Activated CD4-positive, alpha-beta T cell treated with anti-CD3 and anti-CD28 coated beads for 1 hour (primary cell): ENCODE data around the gene NANOS2.

Source experiments
- DNase-seq: peaks from one replicate; pipeline ENCODE4 v3.0.0-alpha.2; 2020

Gene NANOS2

DNA sequence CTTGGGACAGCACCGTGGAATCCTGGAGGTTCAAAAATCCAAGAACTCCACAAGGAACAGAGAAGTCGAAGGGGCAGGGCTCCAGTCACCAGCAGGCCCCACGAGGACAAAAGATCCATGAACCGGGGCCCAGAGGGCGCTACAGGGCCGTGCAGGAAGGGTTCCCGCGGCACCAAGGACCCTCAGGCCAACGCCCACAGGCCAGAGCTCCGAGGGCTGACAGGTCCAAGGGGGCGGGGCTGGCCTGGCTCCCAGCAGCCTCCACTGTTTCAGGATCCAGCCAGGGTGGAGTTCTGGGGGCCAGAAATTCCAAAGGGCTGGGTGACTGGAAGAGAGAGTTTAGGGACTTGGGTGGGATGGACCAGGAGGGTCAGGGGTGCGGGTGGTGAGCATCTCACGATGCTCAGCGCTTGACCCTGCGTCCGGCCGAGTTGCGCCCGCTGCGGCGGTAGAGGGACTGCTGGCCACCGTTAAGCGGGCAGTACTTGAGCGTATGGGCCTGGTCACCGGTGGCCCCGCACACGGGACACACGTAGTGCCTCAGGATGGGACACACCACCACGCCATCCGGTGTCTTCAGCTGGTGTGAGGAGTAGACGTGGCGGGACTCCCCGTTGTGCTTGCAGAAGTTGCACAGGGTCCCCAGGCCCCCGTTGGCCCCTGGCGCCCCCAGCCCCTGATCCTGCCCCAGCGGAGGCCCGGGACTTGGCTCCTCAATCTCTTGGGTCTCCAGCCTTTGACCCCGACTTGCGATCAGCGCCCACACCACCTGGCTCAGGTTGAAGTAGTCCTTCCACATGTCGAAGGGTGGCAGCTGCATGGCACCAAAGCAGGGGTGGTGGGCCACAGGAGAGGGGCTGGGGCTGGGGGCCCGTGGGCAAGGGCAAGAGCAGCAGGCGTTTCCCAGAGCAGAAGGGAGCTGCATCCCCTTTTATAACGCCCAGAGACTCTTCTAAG, at the start of gene NANOS2:
NANOS2 (minus strand) TSS at position 905 of the 957 bp plus-strand sequence; CDS start at position 820, 85 bp downstream.
- no peak for DNase-seq

- no peak for DNase-seq
These were observed 47.4 kb upstream of the NANOS2 start for GRCh38 chr19:45962021-45962420.

- no peak for DNase-seq
These were observed 46.1 kb upstream of the NANOS2 start for GRCh38 chr19:45960595-45961235.

DNA sequence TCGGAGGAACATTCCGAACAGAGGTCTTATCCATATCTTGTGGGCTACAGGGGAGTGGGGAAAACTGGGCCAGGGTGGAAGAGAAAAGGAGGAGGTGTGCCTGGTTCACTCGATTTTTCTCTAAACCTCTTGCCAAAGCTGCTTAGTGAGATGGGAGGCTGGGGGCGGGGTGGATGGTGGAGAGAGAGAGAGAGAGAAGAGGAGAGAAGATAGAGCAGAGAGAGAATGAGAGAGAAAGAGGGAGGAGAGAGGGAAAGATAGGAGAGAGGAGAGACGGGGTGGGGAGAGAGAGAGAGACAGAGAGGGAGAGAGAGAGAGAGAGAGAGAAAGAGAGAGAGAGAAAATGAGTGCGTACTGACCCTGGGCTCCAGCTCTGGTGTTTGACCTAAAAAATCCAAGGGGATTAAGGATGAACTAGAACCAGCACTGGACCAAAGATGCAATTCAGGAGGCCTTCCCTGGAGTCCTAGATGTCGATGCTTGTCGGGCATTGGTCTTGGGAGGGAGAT, 45.0 kb upstream of the NANOS2 start:
- no peak for DNase-seq

DNA sequence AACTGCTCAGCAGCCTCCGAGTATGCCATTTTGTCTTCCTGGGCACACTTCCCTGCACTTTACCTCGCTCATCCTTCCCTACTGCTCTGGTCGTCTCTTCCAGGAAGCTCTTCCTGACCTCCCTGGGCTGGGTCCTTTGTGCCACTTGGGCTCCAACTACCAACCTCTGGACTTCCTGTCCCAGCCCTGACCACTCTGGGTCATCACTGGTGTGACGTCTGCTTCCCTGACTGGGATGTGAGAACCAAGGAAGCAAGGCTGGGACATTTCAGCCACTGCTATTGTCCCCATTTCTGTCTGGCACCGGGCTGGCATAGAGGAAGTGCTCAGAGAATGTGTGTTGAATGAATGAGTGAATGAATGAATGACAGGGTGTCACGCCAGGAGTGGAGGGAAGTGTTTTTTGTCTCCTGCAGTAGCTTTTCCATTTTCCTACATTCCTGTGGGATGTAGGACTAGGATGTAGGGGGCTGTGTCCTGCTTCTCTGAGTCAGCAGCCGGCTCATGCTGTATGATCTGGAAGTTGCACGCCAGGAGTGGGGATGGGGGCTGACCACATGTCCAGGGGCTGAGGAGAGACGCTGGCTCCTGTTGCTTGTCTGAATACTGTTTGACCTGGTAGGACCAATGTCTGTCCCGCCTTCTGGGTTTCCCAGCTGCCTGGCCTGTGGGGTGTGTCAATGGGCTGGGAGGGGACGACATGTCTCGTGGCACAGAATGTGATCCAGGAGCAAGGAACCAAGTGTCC, 44.4 kb upstream of the NANOS2 start:
- DNase-seq, result no peak

DNA sequence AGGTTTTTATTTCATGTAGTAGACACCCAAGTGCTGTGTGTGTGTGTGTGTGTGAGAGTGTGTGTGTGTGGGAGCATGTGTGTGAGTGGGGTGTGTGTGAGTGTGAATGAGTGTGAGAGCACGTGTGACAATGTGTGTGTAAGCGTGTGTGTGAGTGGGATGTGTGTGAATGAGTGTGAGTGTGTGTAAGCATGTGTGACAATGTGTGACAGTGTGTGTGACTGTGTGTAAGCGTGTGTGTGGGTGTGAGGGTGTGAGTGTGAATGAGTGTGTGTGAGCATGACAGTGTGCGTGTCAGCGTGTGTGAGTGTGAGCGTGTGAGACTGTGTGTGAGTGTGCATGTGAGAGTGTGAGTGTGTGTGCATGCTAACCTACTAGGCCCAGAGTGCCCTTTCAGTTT, 43.7 kb upstream of the NANOS2 start:
- no peak for DNase-seq

GRCh38 chr19:45955905-45956608, 41.5 kb upstream of the NANOS2 start:
- no peak for DNase-seq

GRCh38 chr19:45954156-45954555, 39.6 kb upstream of the NANOS2 start:
- DNase-seq, result no peak

DNA sequence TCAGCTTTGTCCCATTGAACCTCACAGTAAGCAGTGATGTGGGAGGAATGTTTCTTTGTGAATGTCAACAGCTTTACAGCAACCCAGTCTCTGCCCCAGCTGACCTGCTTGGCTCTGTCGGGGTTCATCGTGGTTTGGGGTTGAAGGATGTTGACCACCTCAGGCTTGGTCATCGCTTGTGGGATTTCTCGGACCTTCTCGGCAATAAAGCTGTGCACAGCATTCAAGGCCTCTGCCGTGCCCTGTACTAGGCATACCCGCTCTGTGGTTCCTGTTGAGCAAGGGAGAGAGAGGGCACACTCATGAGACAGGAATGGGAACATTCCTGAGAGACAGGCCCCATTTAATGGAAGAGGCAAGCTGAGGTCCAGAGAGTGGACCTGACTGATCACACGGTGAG, 39.1 kb upstream of the NANOS2 start:
- DNase-seq, result no peak

- DNase-seq, result no peak
These were observed 38.3 kb upstream of the NANOS2 start for GRCh38 chr19:45952686-45953505.

- DNase-seq, result no peak
These were observed 37.7 kb upstream of the NANOS2 start for GRCh38 chr19:45952341-45952685.

DNA sequence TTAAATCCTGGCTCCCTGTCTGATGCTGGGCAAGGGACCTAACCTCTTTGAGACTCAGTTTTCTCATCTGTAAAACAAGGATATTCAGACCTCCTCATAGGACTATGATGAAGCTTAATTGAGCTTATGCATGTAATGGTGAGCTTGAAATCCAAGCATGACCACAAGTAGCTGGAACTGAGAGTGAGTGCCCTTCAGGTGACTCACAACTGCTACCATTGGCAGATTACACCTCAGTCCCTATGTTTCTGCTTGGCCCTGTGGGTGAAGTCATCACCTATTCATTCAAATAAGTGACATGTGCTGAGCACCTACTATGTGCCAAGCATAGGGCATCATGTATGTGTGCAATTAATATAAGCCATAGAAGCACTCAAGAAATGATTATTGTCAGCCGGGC, 33.3 kb upstream of the NANOS2 start:
- no peak for DNase-seq

GRCh38 chr19:45940515-45940805, 25.9 kb upstream of the NANOS2 start:
- no peak for DNase-seq

DNA sequence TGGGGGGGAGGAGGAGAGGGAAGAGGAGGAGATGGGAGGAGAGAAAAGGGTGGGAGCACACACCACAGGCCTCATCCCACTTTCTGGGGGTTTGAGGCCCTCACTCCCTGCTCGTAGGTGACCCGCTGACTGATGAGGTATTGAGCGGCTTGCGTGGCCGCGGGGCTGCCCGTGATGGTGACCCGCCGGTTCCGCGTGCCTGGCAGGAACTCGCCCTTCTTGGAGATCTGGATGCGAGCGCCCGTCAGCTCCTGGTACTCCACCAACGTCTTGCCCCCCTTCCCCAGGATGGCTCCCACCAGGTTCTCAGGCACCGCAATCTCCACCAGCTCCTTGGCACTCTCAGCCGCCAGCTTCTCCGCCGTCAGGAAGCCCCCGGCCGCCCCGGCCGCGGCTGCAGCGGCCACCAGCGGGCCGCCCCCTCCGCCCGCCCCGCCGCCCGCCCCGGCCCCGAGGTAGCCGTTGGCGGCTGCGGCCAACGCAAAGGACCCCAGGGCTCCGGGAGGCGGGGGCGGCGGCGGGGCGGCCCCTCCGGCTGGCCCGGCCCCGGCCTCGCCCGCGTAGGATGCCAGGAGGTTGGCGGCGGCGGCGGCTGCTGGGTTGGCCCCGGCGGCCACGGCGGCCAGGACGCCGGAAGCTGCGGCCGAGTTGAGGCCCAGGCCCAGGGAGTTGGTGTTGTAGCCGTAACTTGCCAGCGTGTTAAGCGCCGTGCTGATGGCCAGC, 25.4 kb upstream of the NANOS2 start:
- no peak for DNase-seq

DNA sequence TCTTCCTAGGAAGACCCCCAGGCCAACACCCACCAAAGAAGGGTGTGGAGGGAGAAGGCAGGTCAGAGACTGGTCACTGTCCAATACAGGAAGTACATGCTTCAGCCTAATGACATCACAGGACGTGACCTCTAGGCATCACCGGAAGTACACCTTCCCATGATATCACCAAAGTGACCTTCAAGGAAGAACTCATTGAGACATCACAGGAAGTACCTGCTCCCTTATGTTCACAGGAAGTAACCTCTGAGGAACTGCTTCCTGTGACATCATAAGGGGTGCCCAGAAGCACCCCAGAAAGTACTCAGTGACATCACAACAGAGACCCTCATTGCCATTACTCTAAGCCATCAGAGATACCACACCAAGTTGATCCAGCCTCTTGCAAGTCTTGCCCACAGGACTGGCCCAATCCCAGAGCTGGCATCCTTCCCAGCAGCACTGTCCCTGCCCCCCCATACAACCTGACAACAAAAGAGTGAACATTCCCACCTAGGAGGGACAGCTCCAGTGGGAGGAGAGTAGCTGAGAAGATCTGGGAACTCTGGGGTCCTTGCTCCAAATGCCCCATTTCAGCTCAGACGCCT, 24.2 kb upstream of the NANOS2 start:
- DNase-seq, result no peak

- no peak for DNase-seq
These were observed 20.7 kb upstream of the NANOS2 start for GRCh38 chr19:45935267-45935666.

GRCh38 chr19:45934551-45935230, 20.1 kb upstream of the NANOS2 start:
- DNase-seq, result no peak

- DNase-seq, result no peak
These were observed 19.2 kb upstream of the NANOS2 start for GRCh38 chr19:45933759-45934158.

- DNase-seq, result no peak
These were observed 16.5 kb upstream of the NANOS2 start for GRCh38 chr19:45931055-45931454.

DNA sequence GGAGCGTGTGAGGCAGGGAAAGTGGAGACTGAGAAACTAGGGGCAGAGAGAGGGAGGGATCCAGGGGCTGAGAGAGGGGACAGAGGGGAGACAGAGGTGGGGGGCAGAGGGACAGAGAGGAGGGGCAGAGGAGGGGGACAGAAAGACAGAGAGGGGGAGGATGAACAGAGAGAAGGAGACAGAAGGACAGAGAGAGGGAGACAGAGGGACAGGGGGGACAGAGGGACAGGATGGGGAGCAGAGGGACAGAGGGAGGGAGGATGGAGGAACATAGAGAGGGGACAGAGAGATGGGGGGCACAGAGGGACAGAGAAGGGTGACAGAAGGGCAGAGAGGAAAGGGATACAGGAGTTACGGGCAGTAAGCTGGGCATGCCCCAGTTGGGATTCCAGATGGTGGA, 14.7 kb upstream of the NANOS2 start:
- DNase-seq, result no peak
